IMR-90 (cell line): ENCODE measurements around the gene ANGPTL4. TPM values are rescaled to one million over a fixed set of nuclear protein-coding genes. Genes with fewer than 3 reads are reported as not detected.

Experiments used
- ATAC-seq: fragments of 200-7000 bp; cut with Tn5 transposase; 2 replicates; pipeline ENCODE4 v1.9.1; 2020; ENCODE audit warnings: low read depth, mild to moderate bottlenecking, moderate library complexity
- BruUV-seq: library from RNA; stranded (reverse); fragments of 400-500 nt; replicated peaks from 2 replicates; lab custom pipeline; 2021; lab: Mats Ljungman, UMichigan
- CTCF ChIA-PET: fragments of 300-600 bp; formaldehyde crosslinking; extraction: SDS; loops from one replicate; lab custom pipeline; 2021; ENCODE audit warnings: antibody characterized with exemption; lab: Yijun Ruan, JAX
- POLR2A ChIA-PET: fragments of 300-600 bp; sonication (Branson Sonifier 250); formaldehyde crosslinking; loops from one replicate; lab custom pipeline; 2022; ENCODE audit warnings: antibody characterized with exemption; ENCODE audit not compliant: unreplicated experiment; lab: Charles Lee
- DNase-seq: peaks from one replicate; pipeline ENCODE4 v3.0.0; 2013
- H2AFZ ChIP-seq: replicated peaks from 2 replicates; pipeline ENCODE3; 2013; ENCODE audit warnings: low read length, mild to moderate bottlenecking; ENCODE audit not compliant: poor library complexity
- H2AK5ac ChIP-seq: 2 replicates; pipeline ENCODE4 v1.6.1; 2013; ENCODE audit warnings: low read depth, low read length, inconsistent platforms
- H2AK9ac ChIP-seq: replicated peaks from 2 replicates; pipeline ENCODE3; 2013; ENCODE audit warnings: mild to moderate bottlenecking, low read depth, low read length, moderate library complexity; ENCODE audit not compliant: poor library complexity
- H2BK120ac ChIP-seq: 2 replicates; pipeline ENCODE4 v1.6.1; 2013; ENCODE audit warnings: low read depth, low read length, inconsistent platforms
- H2BK15ac ChIP-seq: 3 replicates; pipeline ENCODE4 v1.6.1; 2013; ENCODE audit warnings: low read depth, low read length, inconsistent platforms
- H2BK20ac ChIP-seq: 2 replicates; pipeline ENCODE4 v1.6.1; 2013; ENCODE audit warnings: low read depth, mild to moderate bottlenecking, inconsistent platforms, low read length, moderate library complexity
- H2BK5ac ChIP-seq: 2 replicates; pipeline ENCODE4 v1.6.1; 2013; ENCODE audit warnings: mild to moderate bottlenecking, low read depth, low read length, inconsistent platforms; ENCODE audit not compliant: poor library complexity, severe bottlenecking
- H3K14ac ChIP-seq: replicated peaks from 2 replicates; pipeline ENCODE4 v1.6.1; 2013; ENCODE audit warnings: low read depth, low read length, inconsistent platforms
- H3K18ac ChIP-seq: 2 replicates; pipeline ENCODE4 v1.6.1; 2013; ENCODE audit warnings: low read depth, low read length, control low read depth
- H3K23ac ChIP-seq: 2 replicates; pipeline ENCODE4 v1.6.1; 2013; ENCODE audit warnings: low read depth, low read length, inconsistent platforms
- H3K27ac ChIP-seq: 2 replicates; pipeline ENCODE4 v1.5.1; 2013; ENCODE audit warnings: mild to moderate bottlenecking, control low read depth, low read length; ENCODE audit not compliant: insufficient read depth
- H3K27me3 ChIP-seq: 2 replicates; pipeline ENCODE4 v1.6.1; 2013; ENCODE audit warnings: low read length; ENCODE audit not compliant: control insufficient read depth, insufficient read depth
- H3K36me3 ChIP-seq: 2 replicates; pipeline ENCODE4 v1.6.1; 2013; ENCODE audit warnings: low read length, mixed read lengths; ENCODE audit not compliant: control insufficient read depth, insufficient read depth
- H3K4ac ChIP-seq: 2 replicates; pipeline ENCODE4 v1.6.1; 2013; ENCODE audit warnings: low read depth, low read length, inconsistent platforms
- H3K4me1 ChIP-seq: 2 replicates; pipeline ENCODE4 v1.6.1; 2013; ENCODE audit warnings: low read length, mixed read lengths; ENCODE audit not compliant: control insufficient read depth, insufficient read depth
- H3K4me2 ChIP-seq: 2 replicates; pipeline ENCODE4 v1.6.1; 2013; ENCODE audit warnings: low read depth, mild to moderate bottlenecking, control low read depth, low read length, moderate library complexity
- H3K4me3 ChIP-seq: 2 replicates; pipeline ENCODE4 v1.5.1; 2013; ENCODE audit warnings: low read depth, mild to moderate bottlenecking, control low read depth, low read length, moderate library complexity; ENCODE audit not compliant: insufficient read depth
- H3K56ac ChIP-seq: 2 replicates; pipeline ENCODE4 v1.6.1; 2013; ENCODE audit warnings: low read length, inconsistent platforms; ENCODE audit not compliant: insufficient read depth; ENCODE audit errors: extremely low read depth
- H3K79me1 ChIP-seq, 2 experiments: 2 replicates each; pipeline ENCODE4 v1.6.1; 2013; ENCODE audit warnings: low read length in 2 of 2, inconsistent platforms in 1 of 2, low read depth in 1 of 2
- H3K9ac ChIP-seq: 2 replicates; pipeline ENCODE4 v1.6.1; 2013; ENCODE audit warnings: low read depth, low read length, control low read depth
- H3K9me1 ChIP-seq: 2 replicates; pipeline ENCODE4 v1.6.1; 2013; ENCODE audit warnings: low read length, inconsistent platforms; ENCODE audit not compliant: insufficient read depth
- H3K9me3 ChIP-seq: 2 replicates; pipeline ENCODE4 v1.6.1; 2013; ENCODE audit warnings: low read length; ENCODE audit not compliant: control insufficient read depth, insufficient read depth
- H4K20me1 ChIP-seq: 2 replicates; pipeline ENCODE4 v1.6.1; 2013; ENCODE audit warnings: low read length, inconsistent platforms; ENCODE audit not compliant: insufficient read depth
- H4K5ac ChIP-seq: 2 replicates; pipeline ENCODE4 v1.6.1; 2013; ENCODE audit warnings: mild to moderate bottlenecking, low read depth, low read length, control low read depth
- H4K8ac ChIP-seq, 2 experiments: 2 replicates each; pipeline ENCODE4 v1.6.1; 2013; ENCODE audit warnings: low read depth in 2 of 2, low read length in 2 of 2, control low read depth in 1 of 2, inconsistent platforms in 1 of 2
- H4K91ac ChIP-seq: 2 replicates; pipeline ENCODE4 v1.6.1; 2013; ENCODE audit warnings: low read depth, low read length, inconsistent platforms; ENCODE audit not compliant: insufficient read depth
- CEBPB ChIP-seq: IDR thresholded peaks from 2 replicates; pipeline ENCODE4 v1.6.1; 2012; ENCODE audit warnings: low read depth, low read length, improper control_type of control experiment
- CTCF ChIP-seq: conservative IDR thresholded peaks from 2 replicates; pipeline ENCODE4 v1.5.1; 2012; ENCODE audit warnings: mild to moderate bottlenecking, low read depth, low read length, improper control_type of control experiment
- ELK1 ChIP-seq: fragments of 150-350 bp; IDR thresholded peaks from 2 replicates; pipeline ENCODE4 v1.6.1; 2016; ENCODE audit warnings: low read depth, mild to moderate bottlenecking, low read length, moderate library complexity, borderline replicate concordance
- FOS ChIP-seq: fragments of 150-350 bp; IDR thresholded peaks from 2 replicates; pipeline ENCODE4 v1.6.1; 2016; ENCODE audit warnings: low read depth, low read length
- MXI1 ChIP-seq: IDR thresholded peaks from 2 replicates; pipeline ENCODE4 v1.6.1; 2012; ENCODE audit warnings: low read depth, mild to moderate bottlenecking, low read length, moderate library complexity, borderline replicate concordance
- NFE2L2 ChIP-seq: fragments of 150-350 bp; IDR thresholded peaks from 2 replicates; pipeline ENCODE4 v1.6.1; 2016; ENCODE audit warnings: low read depth, mild to moderate bottlenecking, low read length
- RFX5 ChIP-seq: IDR thresholded peaks from 2 replicates; pipeline ENCODE4 v1.8.0; 2012; ENCODE audit warnings: low read depth, mild to moderate bottlenecking, low read length, moderate library complexity
- WGBS, 2 experiments: methylation state at CpG; one replicate each; pipeline versions ENCODE4 v1.1.5 to v1.1.7; 2013; ENCODE audit warnings: missing lambda C conversion rate in 2 of 2; ENCODE audit not compliant: insufficient read length in 1 of 2; ENCODE audit errors: extremely low coverage in 2 of 2; 5-methylcytosine and 5-hydroxymethylcytosine counted together
- dilution Hi-C: fragments of 300-500 bp; cut with HindIII; formaldehyde crosslinking; loops from one replicate; pipeline ENCODE4 v1.14.3; 2018; ENCODE audit warnings: low sequenced_read_pairs; ENCODE audit not compliant: unreplicated experiment
- in situ Hi-C: fragments of 300-500 bp; cut with MboI; formaldehyde crosslinking; loops from 3 replicates; pipeline ENCODE4 v1.14.3; 2019; ENCODE audit warnings: low sequenced_read_pairs, inconsistent platforms, mixed read lengths
- intact Hi-C: fragments of 100-400 bp; cut with micrococcal nuclease; formaldehyde crosslinking; loops from 2 replicates; pipeline ENCODE4 v1.10.0; 2022
- polyA plus RNA-seq, 3 experiments: library from polyadenylated mRNA; depleted of rRNA; stranded (reverse); fragments of >200 nt; gene quantifications; 2 replicates each; pipeline ENCODE4 v1.2.3, GENCODE V29; 2012; ENCODE audit warnings: low replicate concordance in 1 of 3
- total RNA-seq: library from RNA; depleted of rRNA; stranded (reverse); fragments of >200 nt; gene quantifications from 2 replicates; pipeline ENCODE4 v1.2.3, GENCODE V29; 2012

Gene ANGPTL4
- total and polyA plus RNA-seq, 2 of the 4 experiments (the other 2 are of a cell fraction) = 1.4 to 19.1 TPM

GRCh38 chr19:8387688-8388611, 24.0 kb downstream of the ANGPTL4 start:
- Histone ChIP-seq H3K4ac (no peak overlapping the region), H2AK9ac (no peak overlapping the region), H2BK120ac (no peak overlapping the region), H3K4me3 (no peak overlapping the region), H2AK5ac (no peak overlapping the region), H4K20me1 (peaks cover 18% of the 10 kb centered on the region), H4K5ac (no peak overlapping the region), H4K8ac (no peak overlapping the region), H3K36me3 (no peaks in the 10 kb centered on the region), H2AFZ (no peak overlapping the region), H3K14ac (no peak overlapping the region), H3K9me1 (peaks cover 8% of the 10 kb centered on the region), H3K27me3 (no peaks in the 10 kb centered on the region), H2BK20ac (no peak overlapping the region), H3K56ac (no peak overlapping the region), H3K79me1 (peaks cover 12 to 23% of the 10 kb centered on the region in 2 experiments; a peak in 3 of 4 replicates), H3K4me2 (no peak overlapping the region), H2BK15ac (no peak overlapping the region), H3K4me1 (peaks cover 9% of the 10 kb centered on the region; the same call in 1 of the 2 replicates), H3K9ac (no peak overlapping the region), H3K18ac (no peak overlapping the region), H3K9me3 (no peaks in the 10 kb centered on the region), H2BK5ac (no peak overlapping the region), H3K23ac (no peak overlapping the region), H4K91ac (no peak overlapping the region), H3K27ac (no peak overlapping the region)
- 100% methylated on average over 3 of the region's 16 CpGs; no CpG with 5 or more reads in 1 of the 2 experiments for WGBS, 2 experiments
- dilution Hi-C loops (no loop called here), intact Hi-C loops (no loop called here), in situ Hi-C loops (no loop called here)
- ATAC-seq (no peak), DNase-seq (no peak)
- TF ChIP-seq ELK1 = no peak
- TF ChIP-seq FOS = no peak
- TF ChIP-seq CEBPB = no peak
- TF ChIP-seq CTCF = no peak
- TF ChIP-seq RFX5 = no peak
- no peak for TF ChIP-seq MXI1
- no peak for TF ChIP-seq NFE2L2
- no TSS peak for BruUV-seq
- POLR2A ChIA-PET = interaction anchor here (0.7 kb wide), 1 partner anchor 181 kb away, joined by 6 read pairs; no protein-coding TSS in a partner anchor
- CTCF ChIA-PET = no interaction called here
